ENCODE measurements around the gene BRD4. TPM values are rescaled to one million over a fixed set of nuclear protein-coding genes. Genes with fewer than 3 reads are reported as not detected.

Gene BRD4
- total RNA-seq, 1 experiment from 2014 or later: 144 TPM

DNA sequence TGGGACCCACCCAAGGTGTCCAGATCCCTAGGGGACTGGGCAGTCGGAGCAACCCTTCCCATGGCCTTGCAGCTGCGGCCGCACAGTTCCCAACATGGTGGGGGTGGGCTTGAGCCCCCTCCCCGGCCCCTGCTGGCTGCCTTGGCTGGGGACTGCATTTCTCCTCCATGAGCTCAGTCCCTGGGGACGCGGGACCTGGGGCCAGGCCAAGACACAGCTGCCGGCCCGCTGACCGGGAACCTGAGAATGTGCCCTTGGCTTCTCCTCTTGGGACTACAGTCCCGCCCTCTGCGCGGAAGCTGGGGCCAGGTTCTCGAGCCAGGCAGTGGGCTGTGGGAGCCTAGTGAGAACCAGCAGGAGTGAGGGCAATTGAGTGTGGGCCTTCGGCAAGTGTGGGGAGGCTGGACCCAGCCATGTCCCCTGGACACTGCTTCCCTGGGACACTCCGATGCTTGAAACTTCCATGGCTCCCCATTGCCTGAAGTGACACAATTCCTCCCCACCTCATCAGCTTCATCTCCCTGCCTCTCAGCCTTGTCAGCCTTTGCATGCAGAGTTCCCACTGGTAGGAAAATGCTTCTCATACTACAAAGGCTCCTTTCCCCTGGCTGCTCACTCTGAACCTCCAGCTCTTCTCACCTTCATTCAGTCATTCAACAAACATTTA is 118.5 kb downstream of the BRD4 start:
- H4K91ac ChIP-seq (ENCODE audit: insufficient read length, low read depth, low read length): no peak overlapping the region
- H4K8ac ChIP-seq (replicated peaks; ENCODE audit: insufficient read length, low read depth, low read length): no peak overlapping the region
- no peak overlapping the region for H3T11ph ChIP-seq (ENCODE audit: low read length)
- H2BK20ac ChIP-seq (ENCODE audit: low read depth, low read length, poor library complexity, severe bottlenecking): no peak overlapping the region
- no peak overlapping the region for H3K4me2 ChIP-seq (ENCODE audit: insufficient read depth, insufficient read length, low read length)
- H2AK5ac ChIP-seq (ENCODE audit: insufficient read length, low read length): no peak overlapping the region
- no peaks in the 10 kb centered on the region for H3K79me2 ChIP-seq (ENCODE audit: insufficient read depth, low read length)
- no peak overlapping the region for H4K5ac ChIP-seq (ENCODE audit: insufficient read length, low read depth, low read length)
- H3K14ac ChIP-seq (ENCODE audit: insufficient read depth, low read length): no peak overlapping the region
- no peak overlapping the region for H3K23ac ChIP-seq (ENCODE audit: insufficient read length, low read depth, low read length)
- no peaks in the 10 kb centered on the region for H4K20me1 ChIP-seq (ENCODE audit: control insufficient read depth, insufficient read depth, insufficient read length)
- no peak overlapping the region for H2AFZ ChIP-seq (ENCODE audit: low read length)
- no peaks in the 10 kb centered on the region for H3K36me3 Mint-ChIP-seq (ENCODE audit: insufficient read depth in 1 of 3, low read depth in 3 of 3)
- H2BK15ac ChIP-seq (ENCODE audit: low read depth, low read length): no peak overlapping the region
- H2BK5ac ChIP-seq (ENCODE audit: insufficient read length, low read length): no peak overlapping the region
- H3K4me1 ChIP-seq (ENCODE audit: insufficient read depth, low read length): no peaks in the 10 kb centered on the region
- no peaks in the 10 kb centered on the region for H3K27me3 ChIP-seq (ENCODE audit: insufficient read depth, low read length)
- H3K9me3 Mint-ChIP-seq: no peaks in the 10 kb centered on the region
- H3K18ac ChIP-seq (ENCODE audit: insufficient read length, low read depth, low read length): no peak overlapping the region
- H3K79me1 ChIP-seq (ENCODE audit: insufficient read depth, low read depth, low read length, poor library complexity, severe bottlenecking): no peaks in the 10 kb centered on the region
- H3K23me2 ChIP-seq (ENCODE audit: insufficient read length, low read depth, low read length, poor library complexity, severe bottlenecking): no peaks in the 10 kb centered on the region
- H3K9ac ChIP-seq (ENCODE audit: extremely low read depth, insufficient read length, low read length): no peak overlapping the region
- WGBS (ENCODE audit: extremely low coverage, insufficient read length, low lambda C conversion rate): no CpG with 5 or more reads among the region's 15 CpGs
- no peak overlapping the region for H3K4me3 Mint-ChIP-seq
- no peak overlapping the region for H3K56ac ChIP-seq (ENCODE audit: insufficient read length, low read depth, low read length)
- no peak overlapping the region for H3K4ac ChIP-seq (ENCODE audit: low read depth, low read length)
- no peaks in the 10 kb centered on the region for H3K27me3 Mint-ChIP-seq (ENCODE audit: low read depth)
- no peak overlapping the region for H3K27ac Mint-ChIP-seq
- TF ChIP-seq, protein P1, sequence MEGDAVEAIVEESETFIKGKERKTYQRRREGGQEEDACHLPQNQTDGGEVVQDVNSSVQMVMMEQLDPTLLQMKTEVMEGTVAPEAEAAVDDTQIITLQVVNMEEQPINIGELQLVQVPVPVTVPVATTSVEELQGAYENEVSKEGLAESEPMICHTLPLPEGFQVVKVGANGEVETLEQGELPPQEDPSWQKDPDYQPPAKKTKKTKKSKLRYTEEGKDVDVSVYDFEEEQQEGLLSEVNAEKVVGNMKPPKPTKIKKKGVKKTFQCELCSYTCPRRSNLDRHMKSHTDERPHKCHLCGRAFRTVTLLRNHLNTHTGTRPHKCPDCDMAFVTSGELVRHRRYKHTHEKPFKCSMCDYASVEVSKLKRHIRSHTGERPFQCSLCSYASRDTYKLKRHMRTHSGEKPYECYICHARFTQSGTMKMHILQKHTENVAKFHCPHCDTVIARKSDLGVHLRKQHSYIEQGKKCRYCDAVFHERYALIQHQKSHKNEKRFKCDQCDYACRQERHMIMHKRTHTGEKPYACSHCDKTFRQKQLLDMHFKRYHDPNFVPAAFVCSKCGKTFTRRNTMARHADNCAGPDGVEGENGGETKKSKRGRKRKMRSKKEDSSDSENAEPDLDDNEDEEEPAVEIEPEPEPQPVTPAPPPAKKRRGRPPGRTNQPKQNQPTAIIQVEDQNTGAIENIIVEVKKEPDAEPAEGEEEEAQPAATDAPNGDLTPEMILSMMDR (conservative IDR thresholded peaks at IDR 0.05): no peak
- no peak overlapping the region for H2BK120ac ChIP-seq (ENCODE audit: low read depth, low read length, poor library complexity, severe bottlenecking)
- no peak overlapping the region for H2BK12ac ChIP-seq (ENCODE audit: insufficient read length, low read depth, low read length)
- H3K27ac ChIP-seq (ENCODE audit: insufficient read length, low read depth, low read length): no peak overlapping the region
- no peak for DNase-seq
- H3K4me1 Mint-ChIP-seq: no peaks in the 10 kb centered on the region
- H3K9me3 ChIP-seq (ENCODE audit: control insufficient read depth, low read depth, low read length): no peaks in the 10 kb centered on the region
